NB4 (cell line): Measurements from ENCODE around the gene SPDYE16.
A peak's percentile ranks its signal among the peaks of the same experiment; 100 is the strongest.
"Not testable (repeated sequence)": the region's sequence is repeated elsewhere in the genome, so short reads cannot be mapped to it uniquely, and the experiment has no call there.

Experiments used
- DNase-seq: peaks from one replicate; pipeline ENCODE4 v3.0.0; 2010; ENCODE audit warnings: low read depth
- H3K4me3 ChIP-seq: one replicate; pipeline ENCODE4 v1.5.1; 2011; ENCODE audit warnings: mild to moderate bottlenecking, low read depth, low read length, moderate library complexity

The SPDYE16 gene

DNA sequence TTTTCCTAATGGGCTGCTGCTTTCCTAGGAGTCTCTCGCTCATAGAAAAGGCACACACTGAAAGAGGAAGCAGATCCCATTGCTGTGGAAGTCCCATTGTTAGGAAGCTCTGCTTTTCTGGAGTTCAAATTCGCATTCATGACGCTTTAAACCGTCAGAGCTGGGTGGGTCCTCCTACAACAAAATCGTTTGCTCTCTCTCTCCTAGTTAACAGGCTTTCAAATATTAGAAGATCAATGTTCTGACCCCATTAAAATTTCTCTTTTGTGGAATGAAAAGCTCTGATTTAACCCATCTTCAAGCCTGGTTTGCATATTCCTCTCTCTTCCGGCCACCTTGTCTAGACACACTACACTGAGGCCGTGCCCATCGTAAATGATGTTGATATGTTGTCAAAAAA, at the start of gene SPDYE16:
Gene SPDYE16, minus strand, starts transcription at position 101 of the 400 bp plus-strand sequence. CDS start 1,838 bp downstream, outside the sequence.
- not testable (repeated sequence) for H3K4me3 ChIP-seq, DNase-seq

DNA sequence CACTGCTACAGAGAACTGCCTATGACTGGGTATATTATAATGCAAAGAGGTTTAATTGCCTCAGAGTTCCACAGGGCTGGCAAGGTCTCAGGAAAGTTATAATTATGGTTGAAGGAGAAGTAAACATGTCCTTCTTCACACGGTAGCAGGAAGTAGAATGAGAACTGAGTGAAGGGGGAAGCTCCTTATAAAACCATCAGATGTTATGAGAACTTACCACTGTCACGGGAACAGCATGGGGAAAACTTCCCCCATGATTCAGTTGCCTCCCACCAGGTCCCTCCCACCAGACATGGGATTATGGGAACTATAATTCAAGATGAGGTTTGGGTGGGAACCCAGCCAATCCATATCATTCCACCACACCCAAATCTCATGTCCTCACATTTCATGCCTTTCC, 49.6 kb upstream of the SPDYE16 start:
- H3K4me3 ChIP-seq, DNase-seq: not testable (repeated sequence)

DNA sequence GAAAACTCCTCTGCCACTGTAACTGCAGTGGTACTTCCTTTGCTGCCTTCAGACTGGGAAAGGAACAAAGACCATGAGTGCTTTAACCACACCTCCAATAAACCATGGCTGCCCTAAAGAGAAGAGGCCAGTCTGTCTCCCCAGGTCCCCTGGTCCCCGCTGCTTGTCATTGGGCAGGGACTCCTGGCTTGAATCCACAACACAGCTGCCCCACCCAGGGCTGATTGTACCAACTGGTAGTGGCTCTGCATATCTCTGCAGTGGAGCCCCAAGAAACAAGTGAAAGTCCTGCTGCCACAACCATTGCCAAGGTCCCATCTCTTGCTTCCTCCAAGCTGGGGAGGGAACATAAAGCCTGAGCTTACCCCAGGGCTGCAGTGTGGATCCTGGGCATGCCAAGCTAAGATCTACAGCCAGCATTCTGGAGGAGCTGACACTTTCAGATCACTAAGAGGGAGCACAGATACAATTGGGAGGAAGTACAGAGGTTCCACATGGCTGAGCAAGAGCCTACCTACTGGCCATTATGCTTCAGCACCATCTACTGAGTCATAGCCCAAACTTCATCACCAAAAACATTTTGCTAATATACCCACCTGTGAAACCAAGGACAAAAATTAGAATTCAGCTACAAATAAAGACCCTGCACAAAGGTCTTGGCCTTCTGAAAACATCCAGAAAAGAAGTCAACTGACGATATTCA, 48.7 kb upstream of the SPDYE16 start:
- H3K4me3 ChIP-seq, DNase-seq: not testable (repeated sequence)

- DNase-seq, H3K4me3 ChIP-seq: not testable (repeated sequence)
Measured at GRCh38 chr7:76591033-76591432, 47.9 kb upstream of the SPDYE16 start.

DNA sequence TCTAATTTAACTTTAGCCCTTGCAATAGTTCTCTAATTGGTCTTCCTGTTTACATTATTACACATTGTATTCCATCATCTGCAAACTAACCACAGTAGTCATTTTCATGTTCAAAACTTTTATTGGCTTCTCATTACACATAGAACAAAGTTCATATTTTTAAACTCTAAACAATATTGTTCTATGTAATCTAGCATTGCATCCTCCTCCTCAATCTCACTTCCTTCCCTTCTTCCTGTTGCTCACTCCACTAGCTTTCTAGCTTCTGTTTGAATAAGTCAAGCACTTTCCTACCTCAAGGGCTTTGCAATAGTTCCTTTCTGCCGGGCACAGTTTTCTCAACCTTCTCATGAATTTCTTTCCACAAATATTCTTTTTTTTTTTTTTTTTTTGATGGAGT, 45.5 kb upstream of the SPDYE16 start:
- not testable (repeated sequence) for DNase-seq, H3K4me3 ChIP-seq

DNA sequence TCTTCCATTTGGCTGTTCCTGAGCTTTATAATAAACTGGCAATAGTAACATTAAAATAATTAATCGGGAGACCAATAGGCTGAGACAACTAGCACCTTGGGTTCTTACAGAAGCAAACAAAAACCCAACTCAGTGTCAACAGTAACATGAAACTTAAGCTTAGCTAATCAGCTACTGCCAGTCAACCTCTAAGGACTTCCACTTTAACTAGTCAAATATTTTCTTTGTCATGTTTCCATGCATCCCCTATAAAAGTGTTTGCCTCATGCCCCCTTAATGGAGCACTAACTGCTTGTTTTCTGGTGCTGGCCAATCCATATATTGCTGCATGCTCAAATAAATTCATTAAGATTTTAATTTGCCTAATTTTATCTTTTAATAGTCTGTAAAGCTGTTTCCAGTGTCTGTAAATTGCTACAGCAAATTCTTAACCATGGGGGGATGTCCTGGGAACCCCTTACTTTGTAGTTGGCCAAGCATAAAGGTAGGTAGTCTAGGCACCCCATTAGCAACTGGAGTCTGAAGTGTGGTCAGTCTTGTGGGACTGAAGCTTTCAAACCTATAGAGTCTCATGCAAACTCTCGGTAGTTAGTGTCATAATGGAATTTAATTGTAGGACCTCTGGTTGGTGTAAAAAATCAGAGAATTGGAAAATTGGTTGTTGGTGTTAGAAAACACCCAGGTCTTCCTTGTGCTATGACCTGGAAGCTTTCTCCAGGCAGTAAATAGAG, 43.7 kb upstream of the SPDYE16 start:
- DNase-seq, H3K4me3 ChIP-seq: not testable (repeated sequence)

GRCh38 chr7:76583636-76584281, 40.7 kb upstream of the SPDYE16 start:
- not testable (repeated sequence) for DNase-seq

DNA sequence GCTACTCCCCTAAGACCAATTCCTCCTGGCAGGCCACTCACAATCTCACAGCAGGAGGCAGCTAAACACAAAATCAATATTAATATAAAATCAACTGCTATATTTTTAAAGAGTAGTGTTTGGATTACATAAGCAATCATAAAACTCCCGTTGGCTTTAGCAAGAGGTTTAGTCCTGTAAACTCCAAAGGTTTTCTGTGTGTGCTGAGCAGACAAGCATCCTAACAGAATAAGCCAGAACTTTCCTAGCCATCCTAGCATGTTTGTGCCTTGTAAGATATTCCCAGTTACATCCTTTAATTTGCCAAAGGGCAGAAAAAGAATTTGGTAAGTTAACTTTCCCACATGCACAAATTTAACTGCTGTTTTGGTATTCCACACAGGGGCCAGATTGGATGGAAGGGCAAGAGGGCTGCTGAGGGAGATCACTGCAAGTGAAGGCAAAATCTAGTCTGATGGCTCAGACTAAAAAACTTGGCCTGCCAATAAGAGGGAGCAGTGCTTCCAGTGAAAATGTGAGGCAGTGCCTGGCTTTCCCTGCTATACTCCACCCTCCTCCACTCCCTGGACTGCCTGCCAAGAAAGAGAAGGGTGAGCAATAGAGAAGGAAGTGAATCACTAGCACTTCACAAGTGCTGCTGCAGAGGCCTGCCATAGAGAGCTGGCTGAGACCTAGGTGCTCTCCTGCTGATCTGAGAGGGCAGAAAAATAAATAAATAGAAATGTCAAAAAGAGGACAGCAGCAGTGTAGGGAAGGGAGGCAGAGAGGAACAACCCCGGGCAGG, 39.9 kb upstream of the SPDYE16 start:
- peak; percentile 25 for DNase-seq
- H3K4me3 ChIP-seq = not testable (repeated sequence)

More at GRCh38 chr7:76583636-76584281, 40.7 kb upstream of the SPDYE16 start:
- not testable (repeated sequence) for H3K4me3 ChIP-seq

GRCh38 chr7:76575919-76576655, 33.0 kb upstream of the SPDYE16 start:
- not testable (repeated sequence) for H3K4me3 ChIP-seq, DNase-seq

DNA sequence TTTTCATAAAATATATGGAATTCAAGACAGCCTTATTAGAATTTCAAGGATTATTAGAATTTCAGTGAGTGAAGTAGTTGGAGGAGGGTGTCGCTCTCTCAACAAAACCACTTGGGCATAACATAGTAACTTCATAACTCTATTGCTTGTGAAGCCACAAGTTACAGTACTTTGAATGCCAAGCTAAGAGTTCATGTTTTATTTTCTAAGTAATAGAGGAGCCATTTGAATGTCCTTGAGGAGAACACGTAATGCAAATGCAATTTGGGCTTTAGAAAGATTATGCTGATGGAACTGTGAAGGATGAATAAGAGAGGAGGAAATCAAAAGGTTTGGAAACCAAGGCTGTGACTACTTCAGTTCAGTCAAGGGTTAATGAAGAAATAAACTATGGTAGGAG, 32.3 kb upstream of the SPDYE16 start:
- DNase-seq, H3K4me3 ChIP-seq: not testable (repeated sequence)

- H3K4me3 ChIP-seq, DNase-seq: not testable (repeated sequence)
Measured at GRCh38 chr7:76572296-76572695, 29.2 kb upstream of the SPDYE16 start.

DNA sequence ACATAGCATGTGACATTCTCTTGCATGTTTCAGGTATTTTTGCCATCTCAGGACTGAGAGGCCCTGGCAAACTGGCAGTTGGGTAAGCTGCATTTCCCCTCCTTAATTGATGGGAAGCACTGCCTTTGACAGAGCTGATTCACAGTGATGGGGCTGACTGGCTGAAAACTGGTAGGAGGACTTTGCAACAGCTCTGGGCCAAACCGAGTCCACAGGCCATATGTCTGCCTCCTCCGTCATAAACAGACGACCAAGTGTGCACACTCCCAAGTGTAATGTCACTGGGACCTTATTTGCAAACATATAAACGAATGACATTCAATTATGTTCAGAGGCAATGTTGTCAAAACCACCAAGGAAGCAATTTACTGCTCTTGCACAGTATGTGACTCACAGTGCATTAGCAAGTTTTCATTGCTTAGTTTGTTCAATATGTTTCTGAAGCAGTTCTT, 27.3 kb upstream of the SPDYE16 start:
- not testable (repeated sequence) for H3K4me3 ChIP-seq
- peak; percentile 95 for DNase-seq

DNA sequence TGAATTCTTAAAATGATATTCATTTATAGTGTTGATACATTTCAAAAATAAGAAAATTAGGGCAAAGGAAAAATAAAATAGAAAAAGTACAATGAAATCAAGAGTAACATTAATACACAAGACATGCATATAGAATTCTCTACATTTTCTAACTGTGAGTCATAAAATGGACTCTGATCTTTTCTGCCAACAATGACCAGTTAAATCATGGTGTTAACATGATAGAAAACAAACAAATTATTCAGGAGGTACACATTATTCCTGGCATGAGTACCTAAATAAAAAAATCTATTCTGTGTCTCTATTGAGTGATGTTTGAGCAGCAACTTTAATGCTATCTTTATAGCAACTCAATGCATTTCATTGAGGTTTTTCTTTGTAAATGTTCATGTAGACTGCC, 25.6 kb upstream of the SPDYE16 start:
- not testable (repeated sequence) for DNase-seq, H3K4me3 ChIP-seq

DNA sequence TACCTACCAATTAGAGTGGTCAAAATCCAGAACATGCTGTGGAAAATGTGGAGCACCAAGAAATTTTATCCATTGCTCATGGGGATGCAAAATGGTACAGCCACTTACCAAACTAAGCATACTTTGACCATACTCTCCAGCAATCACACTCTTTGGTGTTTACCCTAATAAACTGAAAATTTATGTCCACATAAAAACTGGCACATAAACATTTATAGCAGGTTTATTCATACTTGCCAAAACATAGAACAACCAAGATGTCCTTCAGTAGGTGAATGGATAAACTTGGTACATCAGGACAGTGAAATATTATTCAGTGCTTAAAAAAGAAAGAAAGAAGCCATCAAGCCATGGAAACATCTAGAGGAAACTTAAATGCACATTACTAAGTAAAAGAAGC, 24.7 kb upstream of the SPDYE16 start:
- not testable (repeated sequence) for DNase-seq, H3K4me3 ChIP-seq

DNA sequence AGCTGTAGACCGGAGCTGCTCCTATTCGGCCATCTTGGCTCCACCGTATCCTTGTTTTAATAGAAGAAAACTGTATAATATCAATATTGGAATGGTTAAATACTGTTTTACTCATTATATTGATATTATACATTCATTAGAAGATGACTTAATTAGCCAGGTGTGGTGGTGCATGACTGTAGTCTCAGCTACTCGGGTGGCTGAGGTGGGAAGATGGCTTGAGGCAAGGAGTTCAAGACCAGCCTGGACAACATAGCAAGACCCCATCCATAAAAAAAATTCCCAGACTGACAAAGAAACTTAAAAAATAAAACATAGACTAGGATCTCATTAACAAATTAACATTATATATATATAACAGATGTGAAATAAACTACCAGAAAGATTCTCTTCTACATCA, 24.2 kb upstream of the SPDYE16 start:
- DNase-seq, H3K4me3 ChIP-seq: not testable (repeated sequence)

- H3K4me3 ChIP-seq, DNase-seq: not testable (repeated sequence)
Measured at GRCh38 chr7:76565001-76565400, 21.9 kb upstream of the SPDYE16 start.

- not testable (repeated sequence) for H3K4me3 ChIP-seq, DNase-seq
Measured at GRCh38 chr7:76561342-76561741, 18.2 kb upstream of the SPDYE16 start.

GRCh38 chr7:76560157-76560556, 17.1 kb upstream of the SPDYE16 start:
- H3K4me3 ChIP-seq = not testable (repeated sequence)
- DNase-seq = peak; percentile 18
